ENCODE results near the gene SATB2. TPM values are rescaled to one million over a fixed set of nuclear protein-coding genes. Genes with fewer than 3 reads are reported as not detected.

SATB2 gene
- total and polyA plus RNA-seq, 2 donors (not counting 1 experiment from before 2014, with no cell fraction given): 3.8 to 28.1 TPM

GRCh38 chr2:199414465-199414864 lies 43.3 kb downstream of the SATB2 start:
- Histone ChIP-seq H3K9ac (ENCODE audit: insufficient read depth, low read length) (no peak overlapping the region), H2AFZ (ENCODE audit: low read length) (no peak overlapping the region), H3K27ac (ENCODE audit: insufficient read depth, low read length) (no peak overlapping the region), H3K4me2 (ENCODE audit: extremely low read depth, insufficient read depth, low read length) (no peak overlapping the region), H3K9me3 (ENCODE audit: control insufficient read depth, insufficient read depth, low read depth, low read length) (no peaks in the 10 kb centered on the region), H3K4me1 (ENCODE audit: control insufficient read depth, extremely low read depth, insufficient read depth, low read length) (peaks cover 3% of the 10 kb centered on the region), H4K20me1 (ENCODE audit: control insufficient read depth, extremely low read depth, insufficient read depth, low read length) (no peaks in the 10 kb centered on the region), H3K4me3 (replicated peaks in 1 of 4; ENCODE audit: control extremely low read depth in 1 of 4, insufficient read depth in 1 of 4, low read depth in 3 of 4, low read length in 4 of 4) (no peak overlapping the region), H3K27me3 (ENCODE audit: control insufficient read depth, insufficient read depth, low read length) (no peaks in the 10 kb centered on the region), H3K79me2 (ENCODE audit: control insufficient read depth, insufficient read depth, low read length) (no peaks in the 10 kb centered on the region), H3K36me3 (ENCODE audit: control insufficient read depth, insufficient read depth, low read length) (peaks cover 2% of the 10 kb centered on the region)
- no peak for TF ChIP-seq EZH2 (IDR thresholded peaks at IDR 0.05; ENCODE audit: low read length, missing control alignments)
- TF ChIP-seq, protein P1, sequence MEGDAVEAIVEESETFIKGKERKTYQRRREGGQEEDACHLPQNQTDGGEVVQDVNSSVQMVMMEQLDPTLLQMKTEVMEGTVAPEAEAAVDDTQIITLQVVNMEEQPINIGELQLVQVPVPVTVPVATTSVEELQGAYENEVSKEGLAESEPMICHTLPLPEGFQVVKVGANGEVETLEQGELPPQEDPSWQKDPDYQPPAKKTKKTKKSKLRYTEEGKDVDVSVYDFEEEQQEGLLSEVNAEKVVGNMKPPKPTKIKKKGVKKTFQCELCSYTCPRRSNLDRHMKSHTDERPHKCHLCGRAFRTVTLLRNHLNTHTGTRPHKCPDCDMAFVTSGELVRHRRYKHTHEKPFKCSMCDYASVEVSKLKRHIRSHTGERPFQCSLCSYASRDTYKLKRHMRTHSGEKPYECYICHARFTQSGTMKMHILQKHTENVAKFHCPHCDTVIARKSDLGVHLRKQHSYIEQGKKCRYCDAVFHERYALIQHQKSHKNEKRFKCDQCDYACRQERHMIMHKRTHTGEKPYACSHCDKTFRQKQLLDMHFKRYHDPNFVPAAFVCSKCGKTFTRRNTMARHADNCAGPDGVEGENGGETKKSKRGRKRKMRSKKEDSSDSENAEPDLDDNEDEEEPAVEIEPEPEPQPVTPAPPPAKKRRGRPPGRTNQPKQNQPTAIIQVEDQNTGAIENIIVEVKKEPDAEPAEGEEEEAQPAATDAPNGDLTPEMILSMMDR (conservative IDR thresholded peaks at IDR 0.05 in 1 of 2, IDR thresholded peaks at IDR 0.05 in 1 of 2; ENCODE audit: low read depth in 1 of 2, low read length in 2 of 2): no peak
- DNase-seq (ENCODE audit: low read depth in 2 of 2): no peak

GRCh38 chr2:199414001-199414400 lies 43.7 kb downstream of the SATB2 start:
- Histone ChIP-seq H3K4me1 (ENCODE audit: control insufficient read depth, extremely low read depth, insufficient read depth, low read length) (peaks cover 3% of the 10 kb centered on the region), H3K4me2 (ENCODE audit: extremely low read depth, insufficient read depth, low read length) (no peak overlapping the region), H3K9ac (ENCODE audit: insufficient read depth, low read length) (no peak overlapping the region), H3K79me2 (ENCODE audit: control insufficient read depth, insufficient read depth, low read length) (no peaks in the 10 kb centered on the region), H3K4me3 (replicated peaks in 1 of 4; ENCODE audit: control extremely low read depth in 1 of 4, insufficient read depth in 1 of 4, low read depth in 3 of 4, low read length in 4 of 4) (no peak overlapping the region), H4K20me1 (ENCODE audit: control insufficient read depth, extremely low read depth, insufficient read depth, low read length) (no peaks in the 10 kb centered on the region), H3K27ac (ENCODE audit: insufficient read depth, low read length) (no peak overlapping the region), H3K36me3 (ENCODE audit: control insufficient read depth, insufficient read depth, low read length) (peaks cover 2% of the 10 kb centered on the region), H3K27me3 (ENCODE audit: control insufficient read depth, insufficient read depth, low read length) (no peaks in the 10 kb centered on the region), H2AFZ (ENCODE audit: low read length) (no peak overlapping the region), H3K9me3 (ENCODE audit: control insufficient read depth, insufficient read depth, low read depth, low read length) (no peaks in the 10 kb centered on the region)
- no peak for DNase-seq (ENCODE audit: low read depth in 2 of 2)
- no peak for TF ChIP-seq EZH2 (IDR thresholded peaks at IDR 0.05; ENCODE audit: low read length, missing control alignments)
- TF ChIP-seq, protein P1 (conservative IDR thresholded peaks at IDR 0.05 in 1 of 2, IDR thresholded peaks at IDR 0.05 in 1 of 2; ENCODE audit: low read depth in 1 of 2, low read length in 2 of 2): no peak

DNA sequence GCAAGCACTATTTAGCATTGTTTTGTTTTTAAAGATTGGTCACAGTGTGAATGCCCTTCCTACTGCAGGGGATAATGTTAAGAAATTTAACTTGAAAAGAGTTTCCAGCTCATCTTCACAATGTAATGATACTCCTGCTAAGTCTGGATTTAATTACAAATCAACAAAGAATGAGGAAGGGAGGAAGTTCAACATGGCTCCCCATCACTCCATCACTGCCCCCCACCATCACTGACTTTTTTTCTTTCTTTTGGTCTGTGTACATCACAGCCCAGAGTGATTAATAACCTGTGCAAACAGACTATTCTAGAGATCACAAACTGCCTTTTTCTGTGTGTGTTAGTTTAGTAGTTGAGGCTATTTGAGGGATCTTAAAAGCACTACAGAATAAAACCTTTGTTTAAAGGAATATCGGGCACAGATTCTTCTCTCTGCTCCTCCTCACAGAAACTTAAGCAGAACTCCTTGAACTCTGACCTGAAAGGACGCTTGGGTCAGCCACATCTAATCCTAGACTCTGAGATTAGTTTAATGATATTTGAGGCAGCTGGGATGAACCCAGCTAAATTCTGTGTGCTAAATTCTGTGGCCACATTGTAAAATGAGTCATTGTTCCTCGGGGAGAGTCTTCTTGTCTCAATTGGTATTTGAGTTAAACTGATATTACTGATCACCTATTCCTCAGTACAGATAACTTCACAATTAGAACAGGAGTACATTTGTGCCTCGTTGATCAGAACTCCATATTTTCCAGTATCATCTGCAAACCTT lies 47.8 kb downstream of the SATB2 start:
- no peak overlapping the region for H3K4me3 ChIP-seq (replicated peaks in 1 of 4; ENCODE audit: control extremely low read depth in 1 of 4, insufficient read depth in 1 of 4, low read depth in 3 of 4, low read length in 4 of 4)
- no peaks in the 10 kb centered on the region for H3K9me3 ChIP-seq (ENCODE audit: control insufficient read depth, insufficient read depth, low read depth, low read length)
- peaks cover 6% of the 10 kb centered on the region for H3K4me1 ChIP-seq (ENCODE audit: control insufficient read depth, extremely low read depth, insufficient read depth, low read length)
- no peak overlapping the region for H3K9ac ChIP-seq (ENCODE audit: insufficient read depth, low read length)
- H3K79me2 ChIP-seq (ENCODE audit: control insufficient read depth, insufficient read depth, low read length): no peaks in the 10 kb centered on the region
- H2AFZ ChIP-seq (ENCODE audit: low read length): no peak overlapping the region
- DNase-seq (ENCODE audit: low read depth in 2 of 2): peak in 1 of 2 donors; percentile 57
- H3K27ac ChIP-seq (ENCODE audit: insufficient read depth, low read length): no peak overlapping the region
- no peak overlapping the region for H3K4me2 ChIP-seq (ENCODE audit: extremely low read depth, insufficient read depth, low read length)
- H4K20me1 ChIP-seq (ENCODE audit: control insufficient read depth, extremely low read depth, insufficient read depth, low read length): no peaks in the 10 kb centered on the region
- H3K36me3 ChIP-seq (ENCODE audit: control insufficient read depth, insufficient read depth, low read length): peaks cover 2% of the 10 kb centered on the region
- TF ChIP-seq, protein P1 (conservative IDR thresholded peaks at IDR 0.05 in 1 of 2, IDR thresholded peaks at IDR 0.05 in 1 of 2; ENCODE audit: low read depth in 1 of 2, low read length in 2 of 2): no peak
- TF ChIP-seq EZH2 (IDR thresholded peaks at IDR 0.05; ENCODE audit: low read length, missing control alignments): no peak
- no peaks in the 10 kb centered on the region for H3K27me3 ChIP-seq (ENCODE audit: control insufficient read depth, insufficient read depth, low read length)

All from fibroblast of lung (primary cell).